Right lobe of liver (tissue), 4 donors: Measurements from ENCODE around the gene FBXW11.

Experiments
- CTCF ChIP-seq, 4 donors: fragments of 200-600 bp in 3 of 4; fragments of 450-650 bp in 1 of 4; IDR thresholded peaks; one replicate each; pipeline versions ENCODE4 v1.5.1 to v1.8.0; 2016 to 2022; ENCODE audit warnings: antibody characterized with exemption in 4 of 4, mild to moderate bottlenecking in 2 of 4
- POLR2A ChIP-seq: fragments of 450-650 bp; IDR thresholded peaks from one replicate; pipeline ENCODE4 v1.6.1; 2017; ENCODE audit warnings: antibody characterized with exemption, mild to moderate bottlenecking
- donor health status: DM: no; HTN: no; CAD: no.
- donor health status: DM: no; HTN: no; CAD: no.
- donor health status: DM: no; HTN: yes; CAD: no.

- TF ChIP-seq CTCF (IDR thresholded peaks at IDR 0.05) (no peak), POLR2A (no peak)
These were observed 40.7 kb downstream of the FBXW11 start for GRCh38 chr5:171965745-171966144.
